ENCODE results near the gene BCAS3. TPM values are rescaled to one million over a fixed set of nuclear protein-coding genes. Genes with fewer than 3 reads are reported as not detected.
A peak's percentile ranks its signal among the peaks of the same experiment; 100 is the strongest.

BCAS3 gene
- total and polyA plus RNA-seq, 2 experiments from 2014 or later = 18.0 to 20.2 TPM

DNA sequence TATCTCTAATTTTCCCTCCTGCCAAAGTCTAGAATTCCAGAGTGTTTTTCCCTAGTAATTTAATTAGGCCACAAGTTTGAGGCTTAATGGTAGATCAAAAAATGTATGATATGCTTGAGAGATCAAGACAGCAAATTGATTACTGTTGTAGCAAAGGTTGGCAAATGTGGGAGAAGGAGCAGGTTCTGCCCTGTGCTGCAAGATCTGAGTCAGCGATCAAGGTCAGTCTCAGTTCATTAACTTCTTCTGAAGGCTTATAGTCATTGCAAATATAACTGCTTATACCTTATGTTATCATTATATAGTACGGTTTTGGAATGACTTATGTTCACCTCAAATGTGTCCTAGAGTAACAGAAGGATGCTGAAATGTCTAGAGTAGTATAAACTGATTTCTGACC, 490.9 kb downstream of the BCAS3 start:
- Histone ChIP-seq H3K4me3 (no peak overlapping the region), H3F3A (ENCODE audit: insufficient read depth) (no peaks in the 10 kb centered on the region), H3K9me2 (ENCODE audit: insufficient read depth) (no peaks in the 10 kb centered on the region), H4K20me1 (ENCODE audit: insufficient read depth) (no peaks in the 10 kb centered on the region), H3K27ac (no peak overlapping the region), H3K27me3 (replicated peaks; ENCODE audit: insufficient read depth) (no peaks in the 10 kb centered on the region), H3K36me3 (ENCODE audit: low read depth) (no peaks in the 10 kb centered on the region), H3K9ac (no peak overlapping the region), H3K4me2 (ENCODE audit: unreplicated experiment) (no peak overlapping the region), H2AFZ (no peak overlapping the region), H3K79me2 (ENCODE audit: insufficient read depth) (no peaks in the 10 kb centered on the region), H3K4me1 (ENCODE audit: insufficient read depth) (no peaks in the 10 kb centered on the region), H3K9me3 (ENCODE audit: low read depth) (no peaks in the 10 kb centered on the region)
- peak; percentile 27 for DNase-seq
- WGBS, 2 experiments (ENCODE audit: low coverage in 1 of 2, low lambda C conversion rate in 2 of 2, missing lambda C conversion rate in 2 of 2) = 100% methylated on average over 2 of the region's 2 CpGs
- TF ChIP-seq EZH2phosphoT487 (IDR thresholded peaks at IDR 0.05; ENCODE audit: insufficient read depth, low read depth) (no peak), EZH2 (IDR thresholded peaks at IDR 0.05; ENCODE audit: insufficient read depth, poor library complexity, severe bottlenecking) (no peak)
- in situ Hi-C loops (cut with MboI) = no loop called here

GRCh38 chr17:61174310-61174709, 496.7 kb downstream of the BCAS3 start:
- TF ChIP-seq EZH2phosphoT487 (IDR thresholded peaks at IDR 0.05; ENCODE audit: insufficient read depth, low read depth) (no peak), EZH2 (IDR thresholded peaks at IDR 0.05; ENCODE audit: insufficient read depth, poor library complexity, severe bottlenecking) (no peak)
- H3K9me3 ChIP-seq (ENCODE audit: low read depth) = no peaks in the 10 kb centered on the region
- no peaks in the 10 kb centered on the region for H3K79me2 ChIP-seq (ENCODE audit: insufficient read depth)
- in situ Hi-C loops (cut with MboI) = no loop called here
- no peaks in the 10 kb centered on the region for H3F3A ChIP-seq (ENCODE audit: insufficient read depth)
- H3K9ac ChIP-seq = no peak overlapping the region
- DNase-seq = no peak
- WGBS, 2 experiments (ENCODE audit: low coverage in 1 of 2, low lambda C conversion rate in 2 of 2, missing lambda C conversion rate in 2 of 2) = 93 to 100% methylated on average over 1 of the region's 1 CpG
- no peak overlapping the region for H3K4me3 ChIP-seq
- no peak overlapping the region for H2AFZ ChIP-seq
- no peaks in the 10 kb centered on the region for H3K27me3 ChIP-seq (replicated peaks; ENCODE audit: insufficient read depth)
- no peaks in the 10 kb centered on the region for H4K20me1 ChIP-seq (ENCODE audit: insufficient read depth)
- no peak overlapping the region for H3K4me2 ChIP-seq (ENCODE audit: unreplicated experiment)
- no peaks in the 10 kb centered on the region for H3K9me2 ChIP-seq (ENCODE audit: insufficient read depth)
- H3K36me3 ChIP-seq (ENCODE audit: low read depth) = no peaks in the 10 kb centered on the region
- no peaks in the 10 kb centered on the region for H3K4me1 ChIP-seq (ENCODE audit: insufficient read depth)
- no peak overlapping the region for H3K27ac ChIP-seq

DNA sequence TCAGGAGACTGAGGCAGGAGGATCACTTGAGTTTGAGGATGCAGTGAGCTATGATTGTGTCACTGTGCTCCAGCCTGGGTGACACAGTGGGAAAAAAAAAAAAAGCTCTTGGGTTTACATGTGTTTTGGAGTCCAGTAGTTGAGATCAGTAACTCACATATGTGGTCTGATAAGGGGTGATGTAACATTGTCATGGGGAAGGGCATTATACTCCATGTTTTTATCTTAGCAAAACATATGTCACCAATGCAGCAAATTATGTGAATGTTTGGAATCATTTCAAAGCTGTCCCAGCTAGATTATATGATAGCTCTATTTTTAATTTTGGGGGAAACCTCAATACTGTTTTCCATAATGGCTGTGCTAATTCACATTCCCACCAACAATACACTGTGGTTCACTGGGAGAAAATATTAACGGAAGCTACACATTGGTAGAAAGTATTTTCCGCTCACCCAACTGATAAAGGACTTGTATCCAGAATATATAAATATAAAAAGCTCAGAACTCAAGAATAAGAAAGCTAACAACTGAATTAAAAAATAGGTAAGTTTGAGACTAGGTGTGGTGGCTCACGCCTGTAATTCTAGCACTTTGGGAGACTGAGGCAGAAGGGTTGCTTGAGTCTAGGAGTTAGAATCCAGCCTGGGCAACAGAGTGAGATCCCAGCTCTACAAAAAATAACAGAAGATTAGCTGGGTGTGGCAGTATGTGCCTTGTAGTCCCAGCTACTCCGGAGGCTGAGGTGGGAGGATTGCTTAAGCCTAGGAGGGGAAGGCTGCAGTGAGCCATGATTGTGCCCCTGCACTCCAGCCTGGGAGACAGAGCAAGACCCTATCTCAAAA, 497.9 kb downstream of the BCAS3 start:
- no peak overlapping the region for H3K9ac ChIP-seq
- no peaks in the 10 kb centered on the region for H4K20me1 ChIP-seq (ENCODE audit: insufficient read depth)
- H3K27ac ChIP-seq = no peak overlapping the region
- H3K9me2 ChIP-seq (ENCODE audit: insufficient read depth) = no peaks in the 10 kb centered on the region
- H2AFZ ChIP-seq = no peak overlapping the region
- WGBS, 2 experiments (ENCODE audit: low coverage in 1 of 2, low lambda C conversion rate in 2 of 2, missing lambda C conversion rate in 2 of 2) = 88 to 90% methylated on average over 4 of the region's 4 CpGs
- no peak for DNase-seq
- H3K4me3 ChIP-seq = no peak overlapping the region
- no peaks in the 10 kb centered on the region for H3K27me3 ChIP-seq (replicated peaks; ENCODE audit: insufficient read depth)
- in situ Hi-C loops (cut with MboI) = no loop called here
- H3F3A ChIP-seq (ENCODE audit: insufficient read depth) = no peaks in the 10 kb centered on the region
- H3K9me3 ChIP-seq (ENCODE audit: low read depth) = no peaks in the 10 kb centered on the region
- H3K36me3 ChIP-seq (ENCODE audit: low read depth) = no peaks in the 10 kb centered on the region
- no peak overlapping the region for H3K4me2 ChIP-seq (ENCODE audit: unreplicated experiment)
- no peaks in the 10 kb centered on the region for H3K79me2 ChIP-seq (ENCODE audit: insufficient read depth)
- H3K4me1 ChIP-seq (ENCODE audit: insufficient read depth) = no peaks in the 10 kb centered on the region
- no peak for TF ChIP-seq EZH2phosphoT487 (IDR thresholded peaks at IDR 0.05; ENCODE audit: insufficient read depth, low read depth)

DNA sequence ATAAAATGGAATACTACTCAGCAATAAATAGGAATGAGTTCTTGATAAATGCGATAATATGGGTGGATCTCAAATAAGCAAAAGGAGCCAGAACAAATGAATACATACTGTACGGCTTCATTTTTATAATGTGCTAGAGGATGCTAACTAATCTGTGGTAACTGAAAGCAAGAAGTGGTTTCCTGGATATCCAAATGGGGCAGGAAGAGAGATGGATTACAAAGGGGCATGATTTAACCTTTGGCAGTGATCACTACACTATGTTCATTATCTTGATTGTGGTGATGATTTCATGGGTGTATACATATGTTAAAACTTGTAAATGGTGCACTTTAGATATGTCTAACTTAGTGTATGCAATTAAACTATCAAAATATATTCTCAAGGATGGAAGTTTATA, 499.7 kb downstream of the BCAS3 start:
- H2AFZ ChIP-seq = no peak overlapping the region
- H3K27me3 ChIP-seq (replicated peaks; ENCODE audit: insufficient read depth) = no peaks in the 10 kb centered on the region
- WGBS, 2 experiments (ENCODE audit: low coverage in 1 of 2, low lambda C conversion rate in 2 of 2, missing lambda C conversion rate in 2 of 2) = 96 to 97% methylated on average over 2 of the region's 2 CpGs
- DNase-seq = no peak
- H3F3A ChIP-seq (ENCODE audit: insufficient read depth) = no peaks in the 10 kb centered on the region
- H3K9me2 ChIP-seq (ENCODE audit: insufficient read depth) = no peaks in the 10 kb centered on the region
- no peak overlapping the region for H3K4me3 ChIP-seq
- in situ Hi-C loops (cut with MboI) = no loop called here
- no peaks in the 10 kb centered on the region for H3K4me1 ChIP-seq (ENCODE audit: insufficient read depth)
- no peaks in the 10 kb centered on the region for H3K9me3 ChIP-seq (ENCODE audit: low read depth)
- no peaks in the 10 kb centered on the region for H3K79me2 ChIP-seq (ENCODE audit: insufficient read depth)
- H4K20me1 ChIP-seq (ENCODE audit: insufficient read depth) = no peaks in the 10 kb centered on the region
- H3K27ac ChIP-seq = no peak overlapping the region
- H3K4me2 ChIP-seq (ENCODE audit: unreplicated experiment) = no peak overlapping the region
- H3K36me3 ChIP-seq (ENCODE audit: low read depth) = no peaks in the 10 kb centered on the region
- H3K9ac ChIP-seq = no peak overlapping the region
- TF ChIP-seq EZH2phosphoT487 (IDR thresholded peaks at IDR 0.05; ENCODE audit: insufficient read depth, low read depth) (no peak), EZH2 (IDR thresholded peaks at IDR 0.05; ENCODE audit: insufficient read depth, poor library complexity, severe bottlenecking) (no peak)
